Loucy (cell line): ENCODE measurements around the gene TFPT.

Source experiments
- EZH2phosphoT487 ChIP-seq: fragments of 200-600 bp; IDR thresholded peaks from 2 replicates; pipeline ENCODE4 v1.6.1; 2018; ENCODE audit warnings: antibody characterized with exemption, mild to moderate bottlenecking, moderate library complexity, borderline replicate concordance
- TF ChIP-seq, protein P1 (sequence below): fragments of 200-600 bp; sonication (generic); conservative IDR thresholded peaks from 2 replicates; pipeline ENCODE4 v1.5.1; 2014; ENCODE audit warnings: mild to moderate bottlenecking, antibody characterized with exemption, low read length

DNA sequence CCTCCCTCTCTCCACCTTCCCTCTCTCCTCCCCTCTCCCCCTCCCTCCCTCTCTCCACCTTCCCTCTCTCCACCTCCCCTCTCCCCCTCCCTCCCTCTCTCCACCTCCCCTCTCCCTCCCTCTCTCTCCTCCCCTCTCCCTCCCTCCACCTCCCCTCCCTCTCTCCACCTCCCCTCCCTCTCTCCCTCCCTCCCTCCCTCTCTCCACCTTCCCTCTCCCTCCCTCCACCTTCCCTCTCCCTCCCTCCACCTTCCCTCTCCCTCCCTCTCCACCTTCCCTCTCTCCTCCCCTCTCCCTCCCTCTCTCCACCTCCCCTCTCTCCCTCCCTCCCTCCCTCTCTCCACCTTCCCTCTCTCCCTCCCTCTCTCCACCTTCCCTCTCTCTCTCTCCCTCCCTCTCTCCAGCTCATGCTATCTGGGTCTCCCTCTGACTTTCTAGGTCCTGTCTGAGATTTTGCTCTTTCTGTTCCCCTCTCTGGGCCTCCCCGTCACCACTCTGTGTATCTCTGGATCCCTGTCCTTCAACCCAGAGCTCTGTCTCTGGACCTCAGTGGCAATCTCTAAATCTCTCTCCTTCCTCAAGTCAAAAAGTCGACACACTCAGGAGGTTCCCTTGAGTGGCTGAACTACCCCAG, 18.6 kb upstream of the TFPT start:
- TF ChIP-seq EZH2phosphoT487 = no peak
- TF ChIP-seq, protein P1, sequence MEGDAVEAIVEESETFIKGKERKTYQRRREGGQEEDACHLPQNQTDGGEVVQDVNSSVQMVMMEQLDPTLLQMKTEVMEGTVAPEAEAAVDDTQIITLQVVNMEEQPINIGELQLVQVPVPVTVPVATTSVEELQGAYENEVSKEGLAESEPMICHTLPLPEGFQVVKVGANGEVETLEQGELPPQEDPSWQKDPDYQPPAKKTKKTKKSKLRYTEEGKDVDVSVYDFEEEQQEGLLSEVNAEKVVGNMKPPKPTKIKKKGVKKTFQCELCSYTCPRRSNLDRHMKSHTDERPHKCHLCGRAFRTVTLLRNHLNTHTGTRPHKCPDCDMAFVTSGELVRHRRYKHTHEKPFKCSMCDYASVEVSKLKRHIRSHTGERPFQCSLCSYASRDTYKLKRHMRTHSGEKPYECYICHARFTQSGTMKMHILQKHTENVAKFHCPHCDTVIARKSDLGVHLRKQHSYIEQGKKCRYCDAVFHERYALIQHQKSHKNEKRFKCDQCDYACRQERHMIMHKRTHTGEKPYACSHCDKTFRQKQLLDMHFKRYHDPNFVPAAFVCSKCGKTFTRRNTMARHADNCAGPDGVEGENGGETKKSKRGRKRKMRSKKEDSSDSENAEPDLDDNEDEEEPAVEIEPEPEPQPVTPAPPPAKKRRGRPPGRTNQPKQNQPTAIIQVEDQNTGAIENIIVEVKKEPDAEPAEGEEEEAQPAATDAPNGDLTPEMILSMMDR = no peak
